ENCODE measurements around the gene ALK.

Gene ALK

GRCh38 chr2:29159125-29159524 is 762.3 kb downstream of the ALK start:
- no peak overlapping the region for H2AFZ ChIP-seq (ENCODE audit: low read depth)
- H3K9ac ChIP-seq: no peak overlapping the region
- no peaks in the 10 kb centered on the region for H3K79me2 ChIP-seq (ENCODE audit: insufficient read depth, low read depth)
- TF ChIP-seq CTCF (conservative IDR thresholded peaks at IDR 0.05; ENCODE audit: low read depth, low read length): no peak
- H3K27ac ChIP-seq: no peak overlapping the region
- H3K4me2 ChIP-seq: no peak overlapping the region
- no peaks in the 10 kb centered on the region for H4K20me1 ChIP-seq (ENCODE audit: insufficient read depth)
- H3K4me3 ChIP-seq (IDR thresholded peaks at IDR 0.05; ENCODE audit: insufficient read depth, low read depth, low read length): no peak overlapping the region
- H3K4me1 ChIP-seq (ENCODE audit: low read depth, poor library complexity, severe bottlenecking): no peaks in the 10 kb centered on the region
- no peaks in the 10 kb centered on the region for H3K36me3 ChIP-seq (ENCODE audit: insufficient read depth)
- no peaks in the 10 kb centered on the region for H3K27me3 ChIP-seq (ENCODE audit: insufficient read depth, low read depth)

GRCh38 chr2:29157131-29157530 is 764.3 kb downstream of the ALK start:
- no peak overlapping the region for H3K9ac ChIP-seq
- no peaks in the 10 kb centered on the region for H3K36me3 ChIP-seq (ENCODE audit: insufficient read depth)
- no peaks in the 10 kb centered on the region for H3K4me1 ChIP-seq (ENCODE audit: low read depth, poor library complexity, severe bottlenecking)
- H3K4me2 ChIP-seq: no peak overlapping the region
- no peak overlapping the region for H3K27ac ChIP-seq
- H3K27me3 ChIP-seq (ENCODE audit: insufficient read depth, low read depth): no peaks in the 10 kb centered on the region
- no peaks in the 10 kb centered on the region for H3K79me2 ChIP-seq (ENCODE audit: insufficient read depth, low read depth)
- H4K20me1 ChIP-seq (ENCODE audit: insufficient read depth): no peaks in the 10 kb centered on the region
- TF ChIP-seq CTCF (conservative IDR thresholded peaks at IDR 0.05; ENCODE audit: low read depth, low read length): no peak
- no peak overlapping the region for H2AFZ ChIP-seq (ENCODE audit: low read depth)
- H3K4me3 ChIP-seq (IDR thresholded peaks at IDR 0.05; ENCODE audit: insufficient read depth, low read depth, low read length): no peak overlapping the region

GRCh38 chr2:29155578-29155977 is 765.8 kb downstream of the ALK start:
- Histone ChIP-seq H2AFZ (ENCODE audit: low read depth) (no peak overlapping the region), H3K27ac (no peak overlapping the region), H3K4me1 (ENCODE audit: low read depth, poor library complexity, severe bottlenecking) (no peaks in the 10 kb centered on the region), H3K27me3 (ENCODE audit: insufficient read depth, low read depth) (no peaks in the 10 kb centered on the region), H3K79me2 (ENCODE audit: insufficient read depth, low read depth) (no peaks in the 10 kb centered on the region), H4K20me1 (ENCODE audit: insufficient read depth) (no peaks in the 10 kb centered on the region), H3K4me3 (IDR thresholded peaks at IDR 0.05; ENCODE audit: insufficient read depth, low read depth, low read length) (no peak overlapping the region), H3K36me3 (ENCODE audit: insufficient read depth) (no peaks in the 10 kb centered on the region), H3K4me2 (no peak overlapping the region), H3K9ac (no peak overlapping the region)
- no peak for TF ChIP-seq CTCF (conservative IDR thresholded peaks at IDR 0.05; ENCODE audit: low read depth, low read length)

- Histone ChIP-seq H3K27ac (no peak overlapping the region), H3K27me3 (ENCODE audit: insufficient read depth, low read depth) (no peaks in the 10 kb centered on the region), H3K4me2 (no peak overlapping the region), H2AFZ (ENCODE audit: low read depth) (no peak overlapping the region), H4K20me1 (ENCODE audit: insufficient read depth) (no peaks in the 10 kb centered on the region), H3K79me2 (ENCODE audit: insufficient read depth, low read depth) (no peaks in the 10 kb centered on the region), H3K36me3 (ENCODE audit: insufficient read depth) (no peaks in the 10 kb centered on the region), H3K4me3 (IDR thresholded peaks at IDR 0.05; ENCODE audit: insufficient read depth, low read depth, low read length) (no peak overlapping the region), H3K4me1 (ENCODE audit: low read depth, poor library complexity, severe bottlenecking) (no peaks in the 10 kb centered on the region), H3K9ac (no peak overlapping the region)
- TF ChIP-seq CTCF (conservative IDR thresholded peaks at IDR 0.05; ENCODE audit: low read depth, low read length): no peak
Observed at GRCh38 chr2:29154610-29155009, 766.8 kb downstream of the ALK start.

GRCh38 chr2:29147963-29148362 is 773.4 kb downstream of the ALK start:
- no peak for TF ChIP-seq CTCF (conservative IDR thresholded peaks at IDR 0.05; ENCODE audit: low read depth, low read length)

More at GRCh38 chr2:29147963-29148362, 773.4 kb downstream of the ALK start:
- H3K27me3 ChIP-seq (ENCODE audit: insufficient read depth, low read depth): no peaks in the 10 kb centered on the region
- no peak overlapping the region for H3K4me3 ChIP-seq (IDR thresholded peaks at IDR 0.05; ENCODE audit: insufficient read depth, low read depth, low read length)
- no peak overlapping the region for H2AFZ ChIP-seq (ENCODE audit: low read depth)
- H3K79me2 ChIP-seq (ENCODE audit: insufficient read depth, low read depth): no peaks in the 10 kb centered on the region
- H3K4me2 ChIP-seq: no peak overlapping the region
- H3K36me3 ChIP-seq (ENCODE audit: insufficient read depth): no peaks in the 10 kb centered on the region
- H3K9ac ChIP-seq: no peak overlapping the region
- H3K4me1 ChIP-seq (ENCODE audit: low read depth, poor library complexity, severe bottlenecking): no peaks in the 10 kb centered on the region
- no peak overlapping the region for H3K27ac ChIP-seq
- no peaks in the 10 kb centered on the region for H4K20me1 ChIP-seq (ENCODE audit: insufficient read depth)
